HG03108 (cell line): ENCODE data around the gene TBC1D9.

Source experiments
- ATAC-seq: cut with Tn5 transposase; IDR thresholded peaks from one replicate; pipeline ENCODE4 v1.9.1; 2021; ENCODE audit warnings: moderate library complexity; ENCODE audit not compliant: unreplicated experiment

Gene TBC1D9

DNA sequence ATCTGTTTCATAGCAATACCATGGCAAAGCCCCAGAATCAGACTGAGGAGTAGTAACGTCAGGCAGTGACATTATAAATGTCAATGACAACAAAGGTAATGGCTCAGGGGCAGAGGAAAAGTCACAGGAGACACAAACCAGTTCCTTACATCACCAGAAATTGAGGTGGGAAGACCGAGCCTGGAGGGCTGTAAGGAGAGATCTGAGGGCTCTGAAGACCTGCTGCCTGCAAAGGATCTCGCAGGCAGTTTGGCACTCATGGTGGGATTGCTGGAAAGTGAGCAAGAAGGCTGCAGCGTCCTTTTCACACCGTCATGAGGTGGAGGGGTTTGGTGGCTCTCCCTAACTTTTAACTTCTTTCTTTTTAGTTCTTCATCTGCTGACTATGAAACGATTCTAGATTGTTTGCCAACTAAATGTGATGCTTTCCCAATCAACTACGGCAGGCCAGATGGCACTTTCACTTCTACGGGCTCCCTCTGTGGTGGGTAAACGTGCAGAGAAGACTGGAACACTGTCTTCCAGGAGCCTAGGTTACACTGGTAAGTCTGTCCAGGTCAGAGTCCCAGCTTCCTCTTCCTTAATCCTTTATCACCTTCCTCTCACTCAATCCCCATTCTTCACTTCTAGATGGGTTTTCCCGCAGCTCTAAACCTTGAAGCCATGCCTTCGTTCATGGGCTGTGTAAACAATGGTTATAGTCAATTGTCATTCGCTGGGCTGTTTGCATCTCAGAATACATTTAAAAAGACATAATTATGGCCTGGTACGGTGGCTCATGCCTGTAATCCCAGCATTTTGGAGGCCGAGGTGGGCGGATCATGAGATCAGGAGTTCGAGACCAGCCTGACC, 58.2 kb downstream of the TBC1D9 start:
- ATAC-seq: no peak

DNA sequence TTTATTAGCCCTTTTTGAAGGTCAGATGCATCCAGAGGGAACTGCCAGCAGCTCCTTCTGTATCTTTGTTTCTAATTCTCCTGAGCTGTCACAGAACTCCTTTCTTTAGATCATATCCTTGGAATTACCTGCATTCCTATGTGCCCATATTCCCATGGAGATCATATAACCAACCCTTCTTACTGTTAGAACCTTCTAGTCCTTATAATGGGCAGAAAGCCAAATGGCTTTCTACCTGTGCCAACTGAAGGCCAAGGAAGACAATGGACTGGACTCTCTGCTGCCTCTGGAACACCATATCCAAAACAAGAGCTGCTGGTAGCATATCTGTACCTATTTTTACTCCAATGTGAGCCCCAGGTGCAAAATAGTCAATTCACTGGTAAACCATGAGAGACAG, 60.7 kb downstream of the TBC1D9 start:
- no peak for ATAC-seq

DNA sequence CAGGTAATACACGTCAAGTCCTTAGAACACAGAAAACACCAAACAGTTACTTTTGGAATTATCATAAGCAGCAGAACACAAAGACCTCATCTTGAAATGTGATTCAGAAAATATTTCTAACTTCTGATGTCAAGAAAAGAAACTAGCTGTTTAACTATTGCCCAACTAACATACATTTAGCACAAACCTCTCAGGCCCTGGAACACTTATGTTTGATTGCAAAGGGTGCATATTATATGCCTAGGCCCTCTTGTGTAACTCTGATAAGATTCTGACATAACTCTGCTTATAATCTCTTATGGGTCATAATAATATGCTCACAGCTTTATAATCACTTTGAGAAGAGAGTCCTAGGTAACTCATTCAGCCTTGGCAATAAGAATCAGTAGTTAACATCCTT, 62.6 kb downstream of the TBC1D9 start:
- ATAC-seq: no peak

DNA sequence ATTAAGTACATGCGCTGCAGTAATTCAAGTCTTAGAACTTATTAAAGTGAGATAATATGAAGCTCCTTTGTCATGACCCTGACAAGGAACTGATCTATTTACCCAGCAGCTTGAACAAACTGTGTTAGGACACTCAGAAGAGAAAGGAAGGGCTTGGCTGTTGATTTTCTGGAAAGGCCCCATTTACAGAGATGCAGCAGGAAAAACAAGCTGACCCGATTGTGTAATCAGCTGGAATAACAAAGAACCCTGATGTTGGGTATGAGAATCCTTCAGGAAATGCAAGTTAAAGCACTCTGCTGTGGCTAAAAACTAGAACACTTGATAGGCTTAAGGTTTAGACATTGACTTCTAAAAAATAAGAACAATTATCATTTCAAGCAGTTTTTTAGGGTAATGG, 64.8 kb downstream of the TBC1D9 start:
- no peak for ATAC-seq

DNA sequence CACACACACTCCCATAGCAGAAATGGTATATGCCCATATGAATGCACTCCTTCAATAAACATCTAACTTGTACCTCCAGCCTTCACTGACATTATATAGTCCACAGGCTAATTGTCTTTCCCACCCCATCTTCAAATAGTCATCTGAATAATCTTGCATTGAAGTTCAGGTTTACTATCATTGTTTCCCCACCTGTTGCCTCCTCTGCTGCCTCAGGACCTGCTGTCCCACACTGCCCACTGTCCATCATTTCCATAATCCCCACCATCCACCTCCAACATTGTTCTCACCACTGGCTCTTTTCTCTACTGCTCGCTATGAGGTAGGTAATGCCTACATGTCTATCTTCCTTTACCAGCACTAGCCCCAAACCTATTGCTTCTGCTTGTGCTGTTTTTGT, 66.1 kb downstream of the TBC1D9 start:
- ATAC-seq: no peak

DNA sequence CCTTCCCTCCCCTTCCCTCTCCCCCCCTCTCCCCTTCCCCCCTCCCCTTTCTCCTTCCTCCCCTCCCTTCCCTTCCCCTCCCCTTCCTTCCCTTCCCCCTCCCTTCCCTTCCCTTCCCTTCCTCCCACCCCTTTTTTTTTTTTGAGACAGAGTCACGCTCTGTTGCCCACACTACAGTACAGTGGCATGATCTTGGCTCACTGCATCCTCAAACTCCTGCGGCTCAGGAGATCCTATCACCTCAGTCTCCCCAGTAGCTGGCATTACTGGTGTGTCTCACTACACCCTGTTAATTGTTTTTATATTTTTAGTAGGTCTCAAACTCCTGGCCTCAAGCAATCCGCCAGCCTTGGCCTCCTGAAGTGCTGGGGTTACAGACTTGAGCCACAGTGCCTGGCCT, 66.6 kb downstream of the TBC1D9 start:
- ATAC-seq: no peak

DNA sequence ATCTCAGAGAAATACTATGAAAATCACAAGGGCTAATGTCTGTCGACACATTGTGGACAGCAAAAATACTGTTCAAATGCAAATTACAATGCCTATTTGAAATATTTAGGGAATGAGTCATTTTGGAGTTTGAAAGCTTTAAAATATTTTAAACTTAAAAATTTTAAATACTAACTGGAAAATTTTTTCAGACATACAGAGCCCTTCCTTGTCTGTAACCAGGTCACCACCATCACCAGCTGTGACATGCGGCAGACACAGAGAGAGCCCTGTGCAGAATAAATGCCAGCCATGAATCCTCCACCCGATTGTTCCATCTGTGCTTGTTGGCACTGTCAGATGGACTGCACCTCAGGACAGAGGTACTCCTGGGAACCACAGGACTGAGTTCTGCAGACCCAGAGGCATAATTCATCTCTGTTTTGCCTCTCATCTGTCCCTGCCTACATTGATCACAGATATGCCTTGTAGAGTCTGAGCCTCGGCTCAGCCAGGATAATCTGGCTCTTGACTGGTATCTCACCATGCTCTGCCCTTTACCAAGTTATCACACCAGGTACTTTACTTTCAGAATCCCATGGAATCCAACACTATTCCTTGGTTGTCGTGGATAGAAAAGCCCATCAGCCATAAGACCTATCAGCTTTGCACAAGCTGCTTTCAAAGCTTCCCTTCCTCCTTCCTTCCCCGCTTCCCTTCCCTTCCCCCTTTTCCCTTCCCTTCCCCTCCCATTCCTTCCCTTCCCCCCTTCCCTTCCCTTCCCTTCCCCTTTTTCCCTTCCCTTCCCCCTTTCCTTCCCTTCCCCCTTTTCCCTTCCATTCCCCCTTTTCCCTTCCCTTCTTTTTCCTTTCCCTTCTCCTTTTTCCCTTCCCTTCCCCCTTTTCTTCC, 67.2 kb downstream of the TBC1D9 start:
- no peak for ATAC-seq

DNA sequence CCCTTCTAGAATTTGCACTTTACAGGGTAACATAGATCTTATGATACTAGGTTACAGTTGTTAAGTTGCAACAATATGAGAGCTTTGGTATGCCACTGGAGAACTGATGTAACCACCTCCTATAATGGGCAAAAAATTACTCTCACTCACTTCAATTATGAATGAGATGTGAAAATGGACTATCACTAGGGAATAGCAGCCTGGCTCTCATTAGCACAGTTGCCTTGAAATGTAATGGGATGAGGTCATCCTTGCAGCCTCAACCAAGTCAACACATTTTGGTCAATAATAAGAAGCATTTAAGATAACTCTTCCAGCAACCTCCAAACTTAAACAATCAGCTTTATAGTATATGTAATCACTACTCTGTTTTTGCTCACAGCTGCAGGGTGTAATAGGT, 69.4 kb downstream of the TBC1D9 start:
- ATAC-seq: no peak

DNA sequence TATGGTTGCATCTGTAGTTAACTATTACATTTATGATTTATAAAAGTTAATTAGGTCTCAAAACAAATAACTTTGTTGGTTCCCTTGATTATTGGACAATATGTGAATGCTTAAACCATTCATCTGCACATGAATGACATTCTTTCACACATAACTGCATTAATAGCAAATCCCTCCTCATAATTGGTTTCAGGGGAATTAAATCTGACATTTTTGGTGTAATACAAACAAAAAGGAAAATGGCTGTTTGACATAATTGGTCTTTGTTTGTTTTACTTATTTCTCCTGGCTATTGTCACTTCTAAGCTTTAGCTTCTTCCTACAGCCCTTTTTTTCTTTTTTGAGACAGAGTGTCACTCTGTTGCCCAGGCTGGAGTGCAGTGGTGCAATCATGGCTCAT, 71.9 kb downstream of the TBC1D9 start:
- no peak for ATAC-seq

DNA sequence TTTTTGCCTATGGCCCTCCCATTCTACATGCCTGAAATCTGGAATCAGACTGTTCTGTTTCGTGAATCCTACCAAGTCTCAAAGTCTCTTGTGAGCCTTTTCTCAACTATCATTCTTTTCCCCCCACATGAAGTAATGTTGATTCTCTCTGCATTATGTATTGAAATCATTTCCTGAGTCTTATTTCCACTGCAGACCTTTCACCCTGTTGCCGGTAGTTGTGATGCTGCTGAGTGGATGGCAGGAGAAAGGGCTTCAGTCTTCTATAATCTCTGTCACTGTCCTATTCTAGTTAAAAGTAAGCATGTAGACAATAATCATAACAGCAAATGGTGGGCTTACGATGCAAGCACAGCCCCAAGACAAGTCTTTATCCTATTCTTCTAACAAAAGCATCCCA, 75.0 kb downstream of the TBC1D9 start:
- no peak for ATAC-seq

DNA sequence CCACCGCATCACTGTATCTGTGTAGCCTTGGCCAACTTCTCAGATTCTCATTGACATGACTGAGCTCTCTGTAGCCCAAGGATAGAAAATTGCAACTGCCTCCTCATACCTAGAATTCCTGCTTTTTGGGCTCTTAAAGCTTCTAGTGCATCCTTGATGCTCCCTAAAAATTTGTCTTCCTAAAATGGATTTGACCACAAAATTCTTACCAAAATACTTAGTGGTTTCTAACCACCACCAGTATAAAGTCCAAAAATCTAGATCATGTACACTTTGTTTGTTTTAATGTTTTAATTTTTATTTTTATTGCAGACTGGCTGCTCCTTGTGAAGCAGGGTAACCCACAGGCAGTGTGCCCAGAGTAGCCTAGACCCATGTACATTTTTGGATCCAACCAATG, 75.5 kb downstream of the TBC1D9 start:
- ATAC-seq: no peak

DNA sequence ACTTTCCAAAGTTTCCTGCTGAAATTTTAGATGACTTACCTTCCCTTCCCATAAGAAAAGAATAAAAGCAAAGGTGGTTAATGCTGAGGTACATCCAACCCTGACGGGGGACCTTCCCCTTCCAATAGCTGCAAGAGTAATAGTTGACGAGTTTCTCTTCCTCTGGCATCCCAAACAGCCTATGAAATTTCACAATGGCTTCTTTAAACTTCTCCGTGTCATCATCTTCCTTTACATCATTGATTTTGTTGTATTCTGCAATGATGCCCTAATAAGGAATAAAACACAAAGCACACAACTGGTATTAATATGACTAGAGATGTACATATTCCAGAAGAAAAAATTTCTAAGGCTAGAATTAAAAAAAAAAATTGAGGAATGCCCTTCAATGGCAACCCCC, 76.6 kb downstream of the TBC1D9 start:
- ATAC-seq: no peak

DNA sequence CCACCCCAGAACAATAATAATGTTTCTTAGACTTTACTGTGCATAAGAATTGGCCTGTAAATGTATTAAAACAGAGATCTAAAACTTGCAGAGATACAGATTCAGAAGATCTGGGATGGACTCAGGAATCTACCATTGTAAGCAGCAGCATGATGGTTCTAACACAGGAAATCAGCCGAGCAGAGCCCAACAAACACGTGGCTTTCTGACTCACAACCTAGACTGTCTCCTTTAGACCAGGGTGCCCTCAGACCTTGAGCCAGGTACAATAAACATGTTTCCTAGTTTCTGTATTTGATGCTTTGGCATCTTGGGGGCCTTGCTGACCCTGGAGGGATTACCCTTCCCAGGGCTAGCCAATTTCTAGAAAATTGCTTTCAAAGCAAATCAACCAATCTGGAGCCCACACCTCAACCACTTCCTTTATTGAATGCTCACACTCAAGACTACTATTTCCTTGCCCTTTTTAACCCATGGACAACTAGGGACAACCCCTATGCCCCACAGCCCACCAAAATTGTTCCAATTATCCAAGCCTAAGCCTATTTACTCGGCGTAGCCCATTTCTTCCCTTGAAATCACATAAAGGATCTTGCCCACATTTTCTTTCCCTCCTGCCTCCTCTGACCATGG, 80.5 kb downstream of the TBC1D9 start:
- ATAC-seq: no peak

DNA sequence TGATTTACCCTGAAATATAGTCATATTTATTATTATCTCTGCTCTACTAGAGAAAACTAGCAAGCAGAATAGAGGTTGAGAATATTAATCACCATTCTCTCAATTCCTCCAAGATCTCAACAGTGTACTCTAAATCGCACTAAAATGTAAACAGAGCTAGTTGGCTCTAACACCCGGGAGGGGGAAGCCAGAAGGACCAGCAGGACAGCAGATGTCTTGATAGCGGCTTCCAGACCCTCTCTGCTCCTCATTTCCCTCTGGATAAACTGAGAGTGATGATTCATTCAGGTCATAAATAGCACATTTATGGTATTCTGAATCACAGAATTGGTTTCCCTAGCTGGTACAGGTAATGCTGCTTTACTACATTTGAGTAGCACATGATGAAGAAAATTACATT, 82.5 kb downstream of the TBC1D9 start:
- ATAC-seq: no peak

DNA sequence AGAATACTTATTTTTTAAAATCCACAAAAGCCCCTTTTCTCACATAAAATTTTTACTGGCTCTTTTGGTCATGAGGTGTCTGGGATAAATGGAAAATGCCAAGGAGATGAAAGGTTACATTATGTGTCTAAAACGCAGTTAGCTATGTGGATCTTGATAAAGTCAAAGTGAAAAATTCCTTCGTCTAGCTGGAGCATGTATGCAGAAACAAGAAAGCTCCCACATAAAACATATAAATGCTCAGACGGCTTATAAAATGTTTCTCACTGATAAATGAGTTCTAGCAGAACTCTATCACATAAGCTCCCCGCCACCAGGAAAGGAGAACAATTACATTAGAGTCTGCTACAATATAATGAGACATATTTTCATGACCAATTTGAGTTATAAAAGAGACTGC, 83.8 kb downstream of the TBC1D9 start:
- no peak for ATAC-seq

DNA sequence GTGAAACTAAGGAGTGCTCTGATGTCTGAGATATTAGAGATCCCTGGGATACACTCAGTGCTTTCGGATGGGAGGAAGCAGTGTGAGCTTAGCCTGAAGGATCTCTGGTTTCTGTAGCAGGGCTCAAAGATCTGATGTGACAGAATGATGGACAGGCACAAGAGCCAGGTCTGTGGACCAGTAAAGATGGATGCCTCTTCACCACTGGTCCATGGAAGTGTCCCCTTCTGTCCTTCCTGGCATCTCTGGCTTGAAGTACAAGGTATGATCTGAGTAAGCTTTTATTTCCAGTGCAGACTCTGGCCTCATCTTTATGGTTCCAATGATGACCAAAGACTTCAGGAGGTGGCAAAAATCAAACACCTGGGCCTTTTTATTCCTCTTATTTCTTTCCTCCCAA, 88.1 kb downstream of the TBC1D9 start:
- no peak for ATAC-seq

DNA sequence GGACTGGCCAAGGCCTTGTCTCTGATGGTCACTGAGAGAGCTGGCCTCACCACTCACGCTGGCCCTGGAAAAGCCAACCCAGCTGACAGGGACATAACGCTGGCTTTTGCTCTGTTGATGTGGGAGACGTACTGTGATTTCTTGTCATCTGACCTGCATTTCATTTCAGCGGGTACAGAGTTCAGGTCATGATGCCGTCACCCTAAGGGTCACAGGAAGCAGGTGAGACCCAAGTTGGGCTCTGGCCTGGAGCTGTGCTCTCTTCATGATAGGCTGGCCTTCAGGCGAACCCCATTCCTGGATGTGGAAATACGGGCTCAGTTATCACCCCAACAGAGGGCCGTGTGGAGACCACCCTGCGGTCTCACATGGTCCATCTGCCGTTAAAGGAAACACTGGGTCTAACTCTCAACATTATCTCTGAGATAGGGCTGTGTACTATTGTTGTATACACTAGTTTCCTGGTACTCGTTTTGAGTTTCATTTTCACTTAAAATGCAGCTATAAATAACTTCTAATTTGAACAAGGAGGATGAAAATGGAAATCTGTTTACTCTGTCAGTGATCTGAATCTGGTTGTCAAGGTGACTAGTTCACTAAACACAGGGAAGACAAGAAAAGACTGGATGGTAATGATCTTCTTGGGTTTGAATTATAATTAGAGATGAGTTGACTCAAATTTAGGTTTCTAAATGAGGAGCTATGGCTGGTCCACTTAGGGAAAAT, 89.1 kb downstream of the TBC1D9 start:
- no peak for ATAC-seq

DNA sequence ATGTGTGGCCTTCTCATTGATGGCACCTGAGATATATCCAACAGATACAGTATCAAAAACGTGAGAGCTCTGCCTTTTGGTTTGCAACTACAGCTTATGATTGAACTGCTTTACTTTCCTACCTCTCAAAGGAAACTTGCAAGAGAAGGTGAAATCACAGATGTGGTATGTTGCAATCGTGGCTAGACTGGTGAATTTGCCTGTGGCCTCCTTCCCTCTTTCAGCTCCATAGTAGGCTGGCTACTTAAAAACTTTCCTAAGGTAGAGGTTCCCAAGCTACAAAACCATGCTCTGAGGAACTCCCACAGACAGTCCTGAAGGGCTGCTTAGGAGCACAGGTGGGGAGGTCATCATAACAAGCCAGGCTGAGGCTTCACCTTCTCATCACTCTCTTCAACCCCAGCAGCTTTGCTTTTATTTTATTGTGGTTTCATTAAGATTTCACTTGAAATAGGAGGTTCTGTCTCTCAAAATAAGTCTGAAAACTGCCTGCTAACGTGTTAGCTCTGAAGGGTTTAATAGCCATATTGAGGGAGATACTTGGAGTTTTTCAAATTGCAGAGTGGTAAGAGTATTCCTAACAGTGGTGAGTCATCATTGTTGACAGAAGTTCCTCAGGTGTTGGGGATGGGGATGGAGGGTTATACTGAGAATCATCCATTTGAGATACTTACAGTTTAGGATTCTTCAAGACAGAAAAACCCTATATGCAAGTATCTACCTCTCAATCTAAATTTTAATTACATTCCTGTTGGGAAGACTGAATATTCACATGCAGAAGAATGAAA, 93.9 kb downstream of the TBC1D9 start:
- no peak for ATAC-seq

DNA sequence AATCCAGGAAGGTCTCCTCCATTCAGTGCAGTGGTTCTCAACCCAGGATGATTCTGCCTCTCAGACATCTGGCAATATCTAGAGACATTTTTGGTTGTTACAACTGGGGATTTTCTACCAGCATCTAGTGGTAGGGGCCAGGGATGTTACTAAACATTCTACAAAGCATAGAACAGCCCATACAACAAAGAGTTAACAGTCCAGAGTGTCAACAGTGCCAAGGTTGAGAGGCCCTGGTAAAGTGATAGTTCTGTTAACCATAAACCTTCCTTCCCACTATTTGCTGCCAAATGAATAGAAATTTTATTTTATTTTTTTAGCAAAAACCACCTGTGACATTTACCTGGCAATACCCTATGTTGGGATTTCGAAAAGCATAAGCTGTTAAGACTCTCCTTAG, 94.6 kb downstream of the TBC1D9 start:
- ATAC-seq: no peak

DNA sequence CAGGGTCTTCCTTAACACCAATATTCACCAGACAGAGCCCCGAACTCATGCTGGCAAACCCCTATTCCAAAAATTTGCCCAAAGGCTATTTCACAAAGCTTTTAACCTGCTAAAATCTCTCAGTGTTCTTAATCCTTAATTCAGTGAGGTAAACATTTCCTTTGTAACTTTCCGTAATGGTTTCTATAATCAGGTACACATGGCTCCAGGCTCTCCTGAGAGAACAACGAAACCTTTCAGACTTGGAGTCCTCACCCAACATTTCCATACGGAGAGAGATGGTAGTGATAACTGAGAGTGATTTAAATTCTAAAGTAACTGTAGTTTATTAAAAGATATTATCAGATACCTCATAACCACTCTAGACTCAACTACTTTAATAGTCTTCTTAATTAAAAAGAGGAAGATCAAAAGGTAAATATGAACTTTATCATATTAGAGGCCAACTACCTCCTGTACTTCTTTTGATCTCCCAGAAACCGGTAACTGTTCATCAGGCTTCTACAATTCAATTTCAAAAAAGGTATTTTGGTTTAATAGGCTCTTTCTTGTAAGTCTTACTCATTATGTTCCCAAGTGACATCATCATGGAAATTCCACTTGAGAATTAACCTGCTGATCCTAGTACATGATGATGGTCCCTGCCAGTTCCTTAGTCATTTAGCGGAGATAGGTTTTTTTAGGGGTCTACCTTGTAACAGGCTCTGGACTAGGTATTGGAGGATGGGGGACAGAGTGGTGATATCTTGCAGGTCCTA, 96.1 kb downstream of the TBC1D9 start:
- ATAC-seq: no peak
